Measurements from ENCODE around the gene SORCS1. TPM values are rescaled to one million over a fixed set of nuclear protein-coding genes. Genes with fewer than 3 reads are reported as not detected.

The SORCS1 gene
- polyA plus RNA-seq, 1 donor = 18.3 TPM

DNA sequence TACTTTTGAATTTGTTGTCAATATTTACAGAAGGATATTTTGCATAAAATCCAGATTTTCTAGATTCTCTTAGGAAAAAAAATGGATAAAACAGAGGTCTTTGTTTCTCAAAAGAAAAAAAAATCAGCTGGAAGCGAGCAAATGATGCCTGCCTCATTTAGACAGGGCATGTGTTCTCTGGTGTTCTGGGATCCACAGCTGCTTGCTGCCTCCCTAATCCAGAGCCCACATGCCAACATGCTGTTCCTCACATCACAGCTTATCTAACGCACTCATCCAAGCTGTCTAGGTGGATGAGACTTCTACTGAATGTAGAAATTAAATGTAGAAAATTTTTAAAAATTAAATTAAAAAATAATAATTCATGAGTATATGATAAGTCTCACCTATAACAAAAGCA, 630.1 kb downstream of the SORCS1 start:
- no peak for DNase-seq

DNA sequence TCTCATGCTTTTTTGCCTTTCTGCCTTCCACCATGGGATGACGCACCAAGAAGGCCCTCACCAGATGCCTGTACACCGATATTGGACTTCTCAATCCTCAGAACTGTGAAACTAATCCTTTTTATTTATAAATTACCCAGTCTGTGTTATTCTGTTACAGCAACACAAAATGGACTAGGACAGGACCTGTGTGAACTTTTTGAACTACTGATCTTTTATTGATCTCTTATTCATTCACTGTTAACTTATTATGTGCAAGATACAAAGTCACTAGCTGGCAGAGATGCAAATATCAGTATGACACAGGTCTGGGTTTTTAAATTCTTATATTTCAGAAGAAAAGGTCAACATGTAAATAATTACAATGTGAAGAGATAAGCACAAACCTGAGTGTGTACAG, 635.8 kb downstream of the SORCS1 start:
- no peak for DNase-seq

DNA sequence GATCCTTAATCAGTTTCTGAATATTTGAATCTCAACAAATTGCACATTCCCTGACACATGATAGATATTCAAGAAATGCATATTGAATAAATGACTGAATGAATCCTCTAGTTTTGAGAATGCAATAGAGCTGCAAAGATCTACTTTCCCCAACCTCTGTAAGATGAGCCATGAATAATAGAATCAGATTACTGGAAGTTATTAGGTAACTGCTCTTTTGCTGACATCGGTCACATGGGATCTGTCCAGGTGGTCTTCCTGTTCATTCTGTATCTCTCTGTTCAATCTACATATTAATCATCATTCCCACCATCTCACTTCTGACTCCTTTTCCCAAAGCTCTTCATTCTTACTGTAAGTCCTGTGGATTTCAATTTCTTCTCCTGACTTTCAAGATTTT, 638.7 kb downstream of the SORCS1 start:
- DNase-seq = no peak

All from left kidney (tissue), 2 donors.